B cell (primary cell): ENCODE results near the gene PINK1. TPM values are rescaled to one million over a fixed set of nuclear protein-coding genes. Genes with fewer than 3 reads are reported as not detected.

ENCODE experiments used
- ATAC-seq: fragments of 200-7000 bp; cut with Tn5 transposase; one replicate; pipeline ENCODE4 v1.10.0; 2021; ENCODE audit warnings: low read depth, mild to moderate bottlenecking, moderate number of reproducible peaks, moderate library complexity
- CTCF ChIA-PET: fragments of 350-600 bp; sonication (Branson Sonifier 250); formaldehyde crosslinking; loops from one replicate; lab custom pipeline; 2021; ENCODE audit warnings: antibody characterized with exemption, inconsistent platforms; lab: Charles Lee
- POLR2A ChIA-PET: fragments of 350-600 bp; sonication (Branson Sonifier 250); formaldehyde crosslinking; loops from one replicate; lab custom pipeline; 2021; ENCODE audit warnings: antibody characterized with exemption; lab: Charles Lee
- DNase-seq: peaks from one replicate; pipeline ENCODE4 v3.0.0; 2013
- H2AFZ ChIP-seq: 2 replicates; pipeline ENCODE4 v1.6.1; 2012; ENCODE audit warnings: mild to moderate bottlenecking, low read depth, low read length; ENCODE audit not compliant: insufficient read depth, poor library complexity, severe bottlenecking
- H3K27ac ChIP-seq, 2 donors: 1 replicate in 1 of 2; 2 replicates in 1 of 2; pipeline ENCODE4 v1.5.1; 2012 to 2013; ENCODE audit warnings: low read length in 2 of 2, mild to moderate bottlenecking in 2 of 2, moderate library complexity in 1 of 2
- H3K27me3 ChIP-seq, 4 experiments: fragments of 200-600 bp in 1 of 4; sonication (generic) in 1 of 4; replicated peaks in 1 of 4; 1 replicate in 2 of 4; 2 replicates in 2 of 4; pipeline versions ENCODE4 v1.6.1 to v1.7.0; 2013 to 2016; ENCODE audit warnings: low read length in 3 of 4, mild to moderate bottlenecking in 2 of 4, mixed read lengths in 1 of 4, moderate library complexity in 1 of 4; ENCODE audit not compliant: insufficient read depth in 4 of 4, control insufficient read depth in 3 of 4; ENCODE audit errors: control extremely low read depth in 1 of 4
- H3K36me3 ChIP-seq, 2 experiments: replicated peaks in 1 of 2; 1 replicate in 1 of 2; 2 replicates in 1 of 2; pipeline versions ENCODE4 v1.6.1 to v1.7.1; 2013; ENCODE audit warnings: low read length in 1 of 2; ENCODE audit not compliant: insufficient read depth in 2 of 2, control insufficient read depth in 1 of 2; ENCODE audit errors: control extremely low read depth in 1 of 2, extremely low read depth in 1 of 2
- H3K4me1 ChIP-seq, 2 donors: fragments of 200-600 bp in 1 of 2; sonication (generic) in 1 of 2; 1 replicate in 1 of 2; 2 replicates in 1 of 2; pipeline versions ENCODE4 v1.5.1 to v1.6.1; 2013 to 2017; ENCODE audit warnings: low read length in 2 of 2; ENCODE audit not compliant: control insufficient read depth in 2 of 2, insufficient read depth in 2 of 2
- H3K4me2 ChIP-seq: replicated peaks from 2 replicates; pipeline ENCODE3; 2012; ENCODE audit warnings: mild to moderate bottlenecking, low read depth, low read length; ENCODE audit not compliant: poor library complexity, severe bottlenecking
- H3K4me3 ChIP-seq, 5 experiments: fragments of 200-600 bp in 1 of 5; sonication (generic) in 1 of 5; 1 replicate in 3 of 5; 2 replicates in 2 of 5; pipeline versions ENCODE4 v1.5.1 to v1.7.0; 2011 to 2016; ENCODE audit warnings: low read length in 4 of 5, mild to moderate bottlenecking in 4 of 5, low read depth in 2 of 5, control low read depth in 1 of 5, moderate library complexity in 1 of 5; ENCODE audit not compliant: insufficient read depth in 1 of 5; ENCODE audit errors: control extremely low read depth in 1 of 5, extremely low read depth in 1 of 5
- H3K79me2 ChIP-seq: fragments of 200-600 bp; sonication (generic); one replicate; pipeline ENCODE4 v1.6.0; 2016; ENCODE audit warnings: low read length; ENCODE audit not compliant: control insufficient read depth, insufficient read depth
- H3K9ac ChIP-seq: fragments of 200-600 bp; sonication (generic); 2 replicates; pipeline ENCODE4 v1.6.1; 2017; ENCODE audit warnings: mild to moderate bottlenecking, low read length, moderate library complexity
- H3K9me3 ChIP-seq, 3 donors: one replicate each; pipeline versions ENCODE4 v1.6.1 to v1.7.1; 2013; ENCODE audit warnings: low read length in 2 of 3; ENCODE audit not compliant: control insufficient read depth in 2 of 3, insufficient read depth in 1 of 3; ENCODE audit errors: control extremely low read depth in 1 of 3
- H4K20me1 ChIP-seq: 2 replicates; pipeline ENCODE4 v1.6.0; 2012; ENCODE audit warnings: mild to moderate bottlenecking, low read length; ENCODE audit not compliant: insufficient read depth, control insufficient read depth, poor library complexity, severe bottlenecking
- H3K27ac Mint-ChIP-seq: one replicate; pipeline ENCODE4 v1.8.0; 2021; ENCODE audit warnings: mixed read lengths
- H3K27me3 Mint-ChIP-seq: one replicate; pipeline ENCODE4 v1.8.0; 2021; ENCODE audit warnings: mixed read lengths
- H3K4me1 Mint-ChIP-seq: one replicate; pipeline ENCODE4 v1.8.0; 2021; ENCODE audit warnings: mixed read lengths
- H3K4me3 Mint-ChIP-seq: one replicate; pipeline ENCODE4 v1.8.0; 2021; ENCODE audit warnings: mixed read lengths
- H3K9me3 Mint-ChIP-seq: one replicate; pipeline ENCODE4 v1.8.0; 2022; ENCODE audit warnings: mixed read lengths; ENCODE audit not compliant: insufficient read depth
- EZH2 ChIP-seq: IDR thresholded peaks from 2 replicates; pipeline ENCODE4 v1.6.1; 2012; ENCODE audit warnings: borderline replicate concordance, low read depth, mild to moderate bottlenecking, moderate library complexity, low read length; ENCODE audit not compliant: insufficient read depth, poor library complexity, severe bottlenecking
- WGBS: methylation state at CpG from one replicate; pipeline ENCODE4 v1.1.5; 2013; ENCODE audit warnings: missing lambda C conversion rate; ENCODE audit not compliant: insufficient coverage; 5-methylcytosine and 5-hydroxymethylcytosine counted together
- intact Hi-C: fragments of 100-400 bp; cut with micrococcal nuclease; formaldehyde crosslinking; loops from one replicate; pipeline ENCODE4 v1.10.0; 2022
- polyA plus RNA-seq: library from polyadenylated mRNA; depleted of rRNA; stranded (reverse); fragments of >200 nt; gene quantifications from 2 replicates; pipeline ENCODE4 v1.2.3, GENCODE V29; 2012
- total RNA-seq, 2 donors: library from RNA; stranded (reverse); fragments of 120-200 nt in 1 of 2; gene quantifications; 1 replicate in 1 of 2; 2 replicates in 1 of 2; pipeline versions ENCODE4 v1.2.3 to v1.2.4, GENCODE V29; 2013 to 2022
- TF ChIP-seq, protein P1 (sequence below): fragments of 200-600 bp; IDR thresholded peaks from one replicate; pipeline ENCODE4 v1.8.0; 2022; ENCODE audit warnings: antibody characterized with exemption, mild to moderate bottlenecking

Gene PINK1
- total and polyA plus RNA-seq, 2 donors (not counting 1 experiment from before 2014, with no cell fraction given), result 5.8 to 14.3 TPM

DNA sequence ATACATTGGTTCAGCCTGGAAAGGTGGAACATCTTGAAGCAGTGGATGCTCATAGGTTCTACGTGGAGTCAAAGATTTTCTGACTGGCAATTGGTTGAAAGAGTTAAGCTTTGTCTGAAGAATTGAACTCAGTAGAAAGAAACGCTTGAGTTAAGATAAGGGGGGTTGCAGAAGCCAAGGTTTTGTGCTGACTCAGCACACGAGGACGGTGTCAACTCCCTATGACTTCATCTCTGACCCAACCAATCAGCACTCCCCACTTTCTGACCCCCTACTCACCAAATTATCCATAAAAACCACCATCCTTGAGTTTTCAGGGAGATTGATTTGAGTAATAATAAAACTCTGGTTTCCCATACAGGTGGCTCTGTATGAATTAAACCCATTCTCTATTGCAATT, 2.5 kb upstream of the PINK1 start:
- H3K27ac Mint-ChIP-seq, result no peak overlapping the region
- no peak overlapping the region for H3K4me2 ChIP-seq
- H3K27ac ChIP-seq, result no peak overlapping the region
- no peak overlapping the region for H3K9ac ChIP-seq
- 73% methylated on average over 1 of the region's 4 CpGs for WGBS
- peaks cover 8% of the 10 kb centered on the region for H3K9me3 Mint-ChIP-seq
- H3K4me1 Mint-ChIP-seq, result peaks cover 14% of the 10 kb centered on the region
- DNase-seq (no peak), ATAC-seq (no peak)
- peaks cover 20% of the 10 kb centered on the region for H3K27me3 Mint-ChIP-seq
- TF ChIP-seq, protein P1, sequence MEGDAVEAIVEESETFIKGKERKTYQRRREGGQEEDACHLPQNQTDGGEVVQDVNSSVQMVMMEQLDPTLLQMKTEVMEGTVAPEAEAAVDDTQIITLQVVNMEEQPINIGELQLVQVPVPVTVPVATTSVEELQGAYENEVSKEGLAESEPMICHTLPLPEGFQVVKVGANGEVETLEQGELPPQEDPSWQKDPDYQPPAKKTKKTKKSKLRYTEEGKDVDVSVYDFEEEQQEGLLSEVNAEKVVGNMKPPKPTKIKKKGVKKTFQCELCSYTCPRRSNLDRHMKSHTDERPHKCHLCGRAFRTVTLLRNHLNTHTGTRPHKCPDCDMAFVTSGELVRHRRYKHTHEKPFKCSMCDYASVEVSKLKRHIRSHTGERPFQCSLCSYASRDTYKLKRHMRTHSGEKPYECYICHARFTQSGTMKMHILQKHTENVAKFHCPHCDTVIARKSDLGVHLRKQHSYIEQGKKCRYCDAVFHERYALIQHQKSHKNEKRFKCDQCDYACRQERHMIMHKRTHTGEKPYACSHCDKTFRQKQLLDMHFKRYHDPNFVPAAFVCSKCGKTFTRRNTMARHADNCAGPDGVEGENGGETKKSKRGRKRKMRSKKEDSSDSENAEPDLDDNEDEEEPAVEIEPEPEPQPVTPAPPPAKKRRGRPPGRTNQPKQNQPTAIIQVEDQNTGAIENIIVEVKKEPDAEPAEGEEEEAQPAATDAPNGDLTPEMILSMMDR, result no peak
- no peak for TF ChIP-seq EZH2
- no peaks in the 10 kb centered on the region for H3K79me2 ChIP-seq
- H3K4me1 ChIP-seq, result peaks cover 8 to 16% of the 10 kb centered on the region in 2 donors
- ChIA-PET CTCF (interaction anchor here (0.6 to 1.8 kb wide), 6 partner anchors 9 to 582 kb away, joined by 3 to 12 read pairs (median 4); partner anchors contain the start of gene DDOST), POLR2A (no interaction called here)
- H4K20me1 ChIP-seq, result no peaks in the 10 kb centered on the region
- intact Hi-C loops, result loop anchor here (5.0 kb wide), 2 partner anchors 713 to 1822 kb away; partner anchors contain the start of gene ZBTB40
- no peaks in the 10 kb centered on the region for H3K36me3 ChIP-seq
- H3K27me3 ChIP-seq, result peaks cover 0 to 4% (median 0%) of the 10 kb centered on the region in 4 experiments
- H3K4me3 Mint-ChIP-seq, result no peak overlapping the region
- H3K9me3 ChIP-seq, result no peaks in the 10 kb centered on the region
- no peak overlapping the region for H2AFZ ChIP-seq
- no peak overlapping the region for H3K4me3 ChIP-seq

DNA sequence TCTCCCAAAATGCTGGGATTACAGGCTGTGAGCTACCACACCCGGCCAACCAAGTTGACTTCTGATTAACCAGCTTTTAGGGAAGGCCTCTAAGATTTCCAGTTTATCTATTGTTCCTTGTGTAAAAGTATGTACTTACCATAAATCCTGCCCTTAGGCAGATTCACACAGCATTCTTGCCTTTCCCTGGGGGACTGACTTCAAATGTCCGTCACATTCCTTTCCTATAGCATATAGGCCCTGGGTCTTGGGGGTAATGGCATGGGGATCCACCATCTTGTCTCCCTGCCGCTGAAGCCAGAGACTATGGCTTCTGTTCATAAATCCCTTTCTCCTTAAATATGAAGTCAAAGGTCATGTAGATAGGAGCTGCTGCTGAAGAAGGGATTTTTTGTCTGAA, 872 bp upstream of the PINK1 start:
- Mint-ChIP-seq H3K4me1 (peaks cover 14% of the 10 kb centered on the region), H3K27ac (peak overlapping the region; percentile 76), H3K4me3 (peak overlapping the region; percentile 80), H3K27me3 (peaks cover 7% of the 10 kb centered on the region), H3K9me3 (peaks cover 8% of the 10 kb centered on the region)
- intact Hi-C loops, result loop anchor here (5.0 kb wide), 2 partner anchors 715 to 1820 kb away; partner anchors contain the start of gene ZBTB40
- no peak for DNase-seq
- CTCF ChIA-PET, result interaction anchor here (0.6 to 3.2 kb wide), 8 partner anchors 8 to 110 kb away, joined by 3 to 21 read pairs (median 6); partner anchors contain the start of gene DDOST
- no peak for ATAC-seq
- Histone ChIP-seq H3K4me3 (no peak overlapping the region), H3K4me1 (peaks cover 8 to 16% of the 10 kb centered on the region in 2 donors), H3K4me2 (no peak overlapping the region), H3K79me2 (no peaks in the 10 kb centered on the region), H3K27me3 (peaks cover 0 to 3% (median 0%) of the 10 kb centered on the region in 4 experiments), H3K27ac (no peak overlapping the region), H3K36me3 (no peaks in the 10 kb centered on the region), H3K9ac (no peak overlapping the region), H3K9me3 (no peaks in the 10 kb centered on the region), H2AFZ (no peak overlapping the region), H4K20me1 (no peaks in the 10 kb centered on the region)
- POLR2A ChIA-PET, result no interaction called here
- TF ChIP-seq EZH2, result no peak
- TF ChIP-seq, protein P1, result no peak
- whole genome bisulfite sequencing, result 100% methylated on average over 1 of the region's 3 CpGs
